ENCODE measurements around the gene RETREG3.

- TF ChIP-seq POLR2A (IDR thresholded peaks at IDR 0.05) (no peak), CTCF (IDR thresholded peaks at IDR 0.05) (no peak)
Observed at GRCh38 chr17:42653179-42654124, 44.3 kb upstream of the RETREG3 start.
